IMR-90 (cell line): ENCODE results near the gene RIOK1. TPM values are rescaled to one million over a fixed set of nuclear protein-coding genes. Genes with fewer than 3 reads are reported as not detected.

Experiments used
- ATAC-seq: fragments of 200-7000 bp; cut with Tn5 transposase; 2 replicates; pipeline ENCODE4 v1.9.1; 2020; ENCODE audit warnings: low read depth, mild to moderate bottlenecking, moderate library complexity
- BruUV-seq: library from RNA; stranded (reverse); fragments of 400-500 nt; replicated peaks from 2 replicates; lab custom pipeline; 2021; lab: Mats Ljungman, UMichigan
- CTCF ChIA-PET: fragments of 300-600 bp; formaldehyde crosslinking; extraction: SDS; loops from one replicate; lab custom pipeline; 2021; ENCODE audit warnings: antibody characterized with exemption; lab: Yijun Ruan, JAX
- POLR2A ChIA-PET: fragments of 300-600 bp; sonication (Branson Sonifier 250); formaldehyde crosslinking; loops from one replicate; lab custom pipeline; 2022; ENCODE audit warnings: antibody characterized with exemption; ENCODE audit not compliant: unreplicated experiment; lab: Charles Lee
- DNase-seq: peaks from one replicate; pipeline ENCODE4 v3.0.0; 2013
- H2AFZ ChIP-seq: replicated peaks from 2 replicates; pipeline ENCODE3; 2013; ENCODE audit warnings: low read length, mild to moderate bottlenecking; ENCODE audit not compliant: poor library complexity
- H2AK5ac ChIP-seq: 2 replicates; pipeline ENCODE4 v1.6.1; 2013; ENCODE audit warnings: low read depth, low read length, inconsistent platforms
- H2AK9ac ChIP-seq: replicated peaks from 2 replicates; pipeline ENCODE3; 2013; ENCODE audit warnings: mild to moderate bottlenecking, low read depth, low read length, moderate library complexity; ENCODE audit not compliant: poor library complexity
- H2BK120ac ChIP-seq: 2 replicates; pipeline ENCODE4 v1.6.1; 2013; ENCODE audit warnings: low read depth, low read length, inconsistent platforms
- H2BK15ac ChIP-seq: 3 replicates; pipeline ENCODE4 v1.6.1; 2013; ENCODE audit warnings: low read depth, low read length, inconsistent platforms
- H2BK20ac ChIP-seq: 2 replicates; pipeline ENCODE4 v1.6.1; 2013; ENCODE audit warnings: low read depth, mild to moderate bottlenecking, inconsistent platforms, low read length, moderate library complexity
- H2BK5ac ChIP-seq: 2 replicates; pipeline ENCODE4 v1.6.1; 2013; ENCODE audit warnings: mild to moderate bottlenecking, low read depth, low read length, inconsistent platforms; ENCODE audit not compliant: poor library complexity, severe bottlenecking
- H3K14ac ChIP-seq: replicated peaks from 2 replicates; pipeline ENCODE4 v1.6.1; 2013; ENCODE audit warnings: low read depth, low read length, inconsistent platforms
- H3K18ac ChIP-seq: 2 replicates; pipeline ENCODE4 v1.6.1; 2013; ENCODE audit warnings: low read depth, low read length, control low read depth
- H3K23ac ChIP-seq: 2 replicates; pipeline ENCODE4 v1.6.1; 2013; ENCODE audit warnings: low read depth, low read length, inconsistent platforms
- H3K27ac ChIP-seq: 2 replicates; pipeline ENCODE4 v1.5.1; 2013; ENCODE audit warnings: mild to moderate bottlenecking, control low read depth, low read length; ENCODE audit not compliant: insufficient read depth
- H3K27me3 ChIP-seq: 2 replicates; pipeline ENCODE4 v1.6.1; 2013; ENCODE audit warnings: low read length; ENCODE audit not compliant: control insufficient read depth, insufficient read depth
- H3K36me3 ChIP-seq: 2 replicates; pipeline ENCODE4 v1.6.1; 2013; ENCODE audit warnings: low read length, mixed read lengths; ENCODE audit not compliant: control insufficient read depth, insufficient read depth
- H3K4ac ChIP-seq: 2 replicates; pipeline ENCODE4 v1.6.1; 2013; ENCODE audit warnings: low read depth, low read length, inconsistent platforms
- H3K4me1 ChIP-seq: 2 replicates; pipeline ENCODE4 v1.6.1; 2013; ENCODE audit warnings: low read length, mixed read lengths; ENCODE audit not compliant: control insufficient read depth, insufficient read depth
- H3K4me2 ChIP-seq: 2 replicates; pipeline ENCODE4 v1.6.1; 2013; ENCODE audit warnings: low read depth, mild to moderate bottlenecking, control low read depth, low read length, moderate library complexity
- H3K4me3 ChIP-seq: 2 replicates; pipeline ENCODE4 v1.5.1; 2013; ENCODE audit warnings: low read depth, mild to moderate bottlenecking, control low read depth, low read length, moderate library complexity; ENCODE audit not compliant: insufficient read depth
- H3K56ac ChIP-seq: 2 replicates; pipeline ENCODE4 v1.6.1; 2013; ENCODE audit warnings: low read length, inconsistent platforms; ENCODE audit not compliant: insufficient read depth; ENCODE audit errors: extremely low read depth
- H3K79me1 ChIP-seq, 2 experiments: 2 replicates each; pipeline ENCODE4 v1.6.1; 2013; ENCODE audit warnings: low read length in 2 of 2, inconsistent platforms in 1 of 2, low read depth in 1 of 2
- H3K9ac ChIP-seq: 2 replicates; pipeline ENCODE4 v1.6.1; 2013; ENCODE audit warnings: low read depth, low read length, control low read depth
- H3K9me1 ChIP-seq: 2 replicates; pipeline ENCODE4 v1.6.1; 2013; ENCODE audit warnings: low read length, inconsistent platforms; ENCODE audit not compliant: insufficient read depth
- H3K9me3 ChIP-seq: 2 replicates; pipeline ENCODE4 v1.6.1; 2013; ENCODE audit warnings: low read length; ENCODE audit not compliant: control insufficient read depth, insufficient read depth
- H4K20me1 ChIP-seq: 2 replicates; pipeline ENCODE4 v1.6.1; 2013; ENCODE audit warnings: low read length, inconsistent platforms; ENCODE audit not compliant: insufficient read depth
- H4K5ac ChIP-seq: 2 replicates; pipeline ENCODE4 v1.6.1; 2013; ENCODE audit warnings: mild to moderate bottlenecking, low read depth, low read length, control low read depth
- H4K8ac ChIP-seq, 2 experiments: 2 replicates each; pipeline ENCODE4 v1.6.1; 2013; ENCODE audit warnings: low read depth in 2 of 2, low read length in 2 of 2, control low read depth in 1 of 2, inconsistent platforms in 1 of 2
- H4K91ac ChIP-seq: 2 replicates; pipeline ENCODE4 v1.6.1; 2013; ENCODE audit warnings: low read depth, low read length, inconsistent platforms; ENCODE audit not compliant: insufficient read depth
- BHLHE40 ChIP-seq: fragments of 150-350 bp; IDR thresholded peaks from 2 replicates; pipeline ENCODE4 v1.6.1; 2016; ENCODE audit warnings: mild to moderate bottlenecking, low read depth, low read length
- NFE2L2 ChIP-seq: fragments of 150-350 bp; IDR thresholded peaks from 2 replicates; pipeline ENCODE4 v1.6.1; 2016; ENCODE audit warnings: low read depth, mild to moderate bottlenecking, low read length
- WGBS, 2 experiments: methylation state at CpG; one replicate each; pipeline versions ENCODE4 v1.1.5 to v1.1.7; 2013; ENCODE audit warnings: missing lambda C conversion rate in 2 of 2; ENCODE audit not compliant: insufficient read length in 1 of 2; ENCODE audit errors: extremely low coverage in 2 of 2; 5-methylcytosine and 5-hydroxymethylcytosine counted together
- dilution Hi-C: fragments of 300-500 bp; cut with HindIII; formaldehyde crosslinking; loops from one replicate; pipeline ENCODE4 v1.14.3; 2018; ENCODE audit warnings: low sequenced_read_pairs; ENCODE audit not compliant: unreplicated experiment
- in situ Hi-C: fragments of 300-500 bp; cut with MboI; formaldehyde crosslinking; loops from 3 replicates; pipeline ENCODE4 v1.14.3; 2019; ENCODE audit warnings: low sequenced_read_pairs, inconsistent platforms, mixed read lengths
- intact Hi-C: fragments of 100-400 bp; cut with micrococcal nuclease; formaldehyde crosslinking; loops from 2 replicates; pipeline ENCODE4 v1.10.0; 2022
- polyA plus RNA-seq, 3 experiments: library from polyadenylated mRNA; depleted of rRNA; stranded (reverse); fragments of >200 nt; gene quantifications; 2 replicates each; pipeline ENCODE4 v1.2.3, GENCODE V29; 2012; ENCODE audit warnings: low replicate concordance in 1 of 3
- total RNA-seq: library from RNA; depleted of rRNA; stranded (reverse); fragments of >200 nt; gene quantifications from 2 replicates; pipeline ENCODE4 v1.2.3, GENCODE V29; 2012

RIOK1 gene
- total and polyA plus RNA-seq, 2 of the 4 experiments (the other 2 are of a cell fraction), result 17.0 to 17.8 TPM

DNA sequence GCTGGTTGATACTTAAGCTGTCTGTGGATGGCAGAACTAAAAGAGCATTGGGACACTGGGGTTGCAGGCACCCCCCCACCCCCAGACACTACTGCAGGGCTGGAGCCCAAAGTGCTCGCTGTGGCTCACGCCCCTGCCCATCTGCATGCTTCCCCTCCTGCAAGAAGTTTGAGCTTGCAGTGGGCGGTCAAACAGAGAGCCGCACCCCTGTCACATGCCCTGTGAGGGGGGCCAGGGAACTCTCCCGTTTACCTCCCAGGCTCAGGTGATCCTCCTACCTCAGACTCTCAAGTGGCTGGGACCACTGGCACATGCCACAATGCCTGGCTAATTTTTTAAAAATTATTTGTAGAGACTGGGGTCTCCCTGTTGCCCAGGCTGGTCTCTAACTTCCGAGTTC lies 63.3 kb downstream of the RIOK1 start:
- ChIA-PET CTCF (no interaction called here), POLR2A (no interaction called here)
- 60% methylated on average over 1 of the region's 6 CpGs; no CpG with 5 or more reads in 1 of the 2 experiments for WGBS, 2 experiments
- H3K79me1 ChIP-seq, result no peaks in the 10 kb centered on the region
- TF ChIP-seq BHLHE40, result no peak
- TF ChIP-seq NFE2L2, result no peak
- H2BK120ac ChIP-seq, result no peak overlapping the region
- H3K9me1 ChIP-seq, result no peaks in the 10 kb centered on the region
- no peak overlapping the region for H2BK15ac ChIP-seq
- H4K91ac ChIP-seq, result no peak overlapping the region
- no peak overlapping the region for H3K4me3 ChIP-seq
- no peak overlapping the region for H4K8ac ChIP-seq
- no peak overlapping the region for H2BK5ac ChIP-seq
- no peak overlapping the region for H3K4me2 ChIP-seq
- no TSS peak for BruUV-seq
- no peak overlapping the region for H3K4ac ChIP-seq
- H3K27me3 ChIP-seq, result no peaks in the 10 kb centered on the region
- in situ Hi-C loops (no loop called here), intact Hi-C loops (no loop called here), dilution Hi-C loops (no loop called here)
- no peaks in the 10 kb centered on the region for H4K20me1 ChIP-seq
- no peak overlapping the region for H3K14ac ChIP-seq
- H3K23ac ChIP-seq, result no peak overlapping the region
- DNase-seq, result no peak
- H3K27ac ChIP-seq, result no peak overlapping the region
- H3K4me1 ChIP-seq, result no peaks in the 10 kb centered on the region
- H3K9me3 ChIP-seq, result no peaks in the 10 kb centered on the region
- no peak overlapping the region for H2AK5ac ChIP-seq
- ATAC-seq, result no peak
- H3K9ac ChIP-seq, result no peak overlapping the region
- H3K36me3 ChIP-seq, result no peaks in the 10 kb centered on the region
- no peak overlapping the region for H3K18ac ChIP-seq
- H4K5ac ChIP-seq, result no peak overlapping the region
- H2AFZ ChIP-seq, result no peak overlapping the region
- no peak overlapping the region for H3K56ac ChIP-seq
- H2AK9ac ChIP-seq, result no peak overlapping the region
- no peak overlapping the region for H2BK20ac ChIP-seq
